Astrocyte (in vitro differentiated cells and primary cell): ENCODE measurements around the gene ERN1.

ENCODE experiments used
- EZH2 ChIP-seq: IDR thresholded peaks from 2 replicates; pipeline ENCODE4 v1.6.1; 2012; ENCODE audit warnings: mild to moderate bottlenecking, low read length, inconsistent platforms; ENCODE audit not compliant: insufficient read depth
- TF ChIP-seq, protein P1 (sequence below): IDR thresholded peaks from 2 replicates; pipeline ENCODE4 v1.5.1; 2011; ENCODE audit warnings: low read depth, mild to moderate bottlenecking, inconsistent platforms, low read length, moderate library complexity; ENCODE audit not compliant: insufficient read depth

DNA sequence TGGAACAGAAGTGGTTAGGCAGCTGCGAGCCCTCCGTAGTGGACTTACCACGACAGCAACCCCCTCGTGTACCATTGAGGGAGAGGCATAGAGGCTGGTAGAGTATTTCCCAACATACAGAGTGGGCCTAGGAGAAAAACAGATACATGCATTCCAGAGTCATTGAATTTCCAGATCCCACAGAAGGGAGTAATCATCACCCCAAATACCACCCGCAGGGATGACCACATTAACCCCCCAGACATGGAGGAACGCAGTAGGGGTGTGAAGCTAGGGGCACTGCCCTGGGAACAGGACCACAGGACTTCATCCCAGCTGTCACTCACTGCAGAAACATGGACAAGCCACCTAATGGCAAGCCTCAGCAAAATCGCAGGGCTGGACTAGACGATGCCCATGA, 64.8 kb downstream of the ERN1 start:
- TF ChIP-seq, protein P1, sequence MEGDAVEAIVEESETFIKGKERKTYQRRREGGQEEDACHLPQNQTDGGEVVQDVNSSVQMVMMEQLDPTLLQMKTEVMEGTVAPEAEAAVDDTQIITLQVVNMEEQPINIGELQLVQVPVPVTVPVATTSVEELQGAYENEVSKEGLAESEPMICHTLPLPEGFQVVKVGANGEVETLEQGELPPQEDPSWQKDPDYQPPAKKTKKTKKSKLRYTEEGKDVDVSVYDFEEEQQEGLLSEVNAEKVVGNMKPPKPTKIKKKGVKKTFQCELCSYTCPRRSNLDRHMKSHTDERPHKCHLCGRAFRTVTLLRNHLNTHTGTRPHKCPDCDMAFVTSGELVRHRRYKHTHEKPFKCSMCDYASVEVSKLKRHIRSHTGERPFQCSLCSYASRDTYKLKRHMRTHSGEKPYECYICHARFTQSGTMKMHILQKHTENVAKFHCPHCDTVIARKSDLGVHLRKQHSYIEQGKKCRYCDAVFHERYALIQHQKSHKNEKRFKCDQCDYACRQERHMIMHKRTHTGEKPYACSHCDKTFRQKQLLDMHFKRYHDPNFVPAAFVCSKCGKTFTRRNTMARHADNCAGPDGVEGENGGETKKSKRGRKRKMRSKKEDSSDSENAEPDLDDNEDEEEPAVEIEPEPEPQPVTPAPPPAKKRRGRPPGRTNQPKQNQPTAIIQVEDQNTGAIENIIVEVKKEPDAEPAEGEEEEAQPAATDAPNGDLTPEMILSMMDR, result no peak
- no peak for TF ChIP-seq EZH2
